K562 (cell line): ENCODE data around the gene CDSN. TPM values are rescaled to one million over a fixed set of nuclear protein-coding genes. Genes with fewer than 3 reads are reported as not detected.

Experiments
- PBX2 ChIP-seq, 2 experiments: IDR thresholded peaks in 1 of 2; conservative IDR thresholded peaks in 1 of 2; 2 replicates each; pipeline ENCODE4 v1.6.1; 2016; ENCODE audit warnings: low read depth in 2 of 2, mild to moderate bottlenecking in 1 of 2, missing compliant biosample characterization in 1 of 2, missing genetic modification characterization in 1 of 2, moderate library complexity in 1 of 2
- PHB2 ChIP-seq: fragments of 450-650 bp; IDR thresholded peaks from 2 replicates; pipeline ENCODE4 v1.6.1; 2017; ENCODE audit warnings: low read depth
- USF2 ChIP-seq: sonication (generic); formaldehyde crosslinking; IDR thresholded peaks from 2 replicates; pipeline ENCODE4 v1.5.0; 2020; ENCODE audit warnings: missing genetic modification reagents
- ZNF174 ChIP-seq: fragments of 250-450 bp; sonication (Bioruptor Pico); IDR thresholded peaks from 2 replicates; pipeline ENCODE4 v1.4.0; 2020; ENCODE audit warnings: mild to moderate bottlenecking
- ZNF780A ChIP-seq: fragments of 250-450 bp; sonication (Bioruptor Pico); IDR thresholded peaks from 2 replicates; pipeline ENCODE4 v1.5.0; 2021; ENCODE audit warnings: mild to moderate bottlenecking
- polyA plus RNA-seq, 8 experiments: library from polyadenylated mRNA; depleted of rRNA in 4 of 8; stranded (reverse) in 5 of 8; unstranded in 3 of 8; fragments of >200 nt; fragmentation: Nextera tagmentation in 2 of 8; fragmentation: Illumina TruSeq in 1 of 8; extraction: Ambion mirVana in 2 of 8; extraction: Trizol in 1 of 8; gene quantifications; 2 replicates each; pipeline versions ENCODE4 v1.2.1 to v1.2.3, GENCODE V29; 2011 to 2014; ENCODE audit warnings: inconsistent platforms in 1 of 8, missing spikeins in 1 of 8
- total RNA-seq, 7 experiments: library from RNA; depleted of rRNA in 6 of 7; stranded (reverse); fragments of >200 nt in 6 of 7; fragmentation: Illumina TruSeq in 2 of 7; extraction: Trizol in 2 of 7; gene quantifications; 2 replicates each; pipeline versions ENCODE4 v1.2.1 to v1.2.3, GENCODE V29; 2011 to 2021; ENCODE audit warnings: low replicate concordance in 1 of 7

Gene CDSN
- total and polyA plus RNA-seq, 9 of the 15 experiments (the other 6 are each of a cell fraction or from before 2014, with no cell fraction given) = not detected

- no peak; the same call in 1 of the 2 replicates for TF ChIP-seq PBX2 (CRISPR knock-in tag; IDR thresholded peaks at IDR 0.05; ENCODE audit: low read depth)
- TF ChIP-seq PBX2 (tag; conservative IDR thresholded peaks at IDR 0.05; ENCODE audit: low read depth) = no peak
- TF ChIP-seq ZNF780A = no peak
- no peak for TF ChIP-seq ZNF174
- TF ChIP-seq PHB2 = no peak
- no peak for TF ChIP-seq USF2 (CRISPR knock-in tag)
Observed at GRCh38 chr6:31158140-31158862, 38.1 kb upstream of the CDSN start, which contains the start of gene TCF19 (continued).
